ENCODE data around the gene SYP.

The SYP gene

DNA sequence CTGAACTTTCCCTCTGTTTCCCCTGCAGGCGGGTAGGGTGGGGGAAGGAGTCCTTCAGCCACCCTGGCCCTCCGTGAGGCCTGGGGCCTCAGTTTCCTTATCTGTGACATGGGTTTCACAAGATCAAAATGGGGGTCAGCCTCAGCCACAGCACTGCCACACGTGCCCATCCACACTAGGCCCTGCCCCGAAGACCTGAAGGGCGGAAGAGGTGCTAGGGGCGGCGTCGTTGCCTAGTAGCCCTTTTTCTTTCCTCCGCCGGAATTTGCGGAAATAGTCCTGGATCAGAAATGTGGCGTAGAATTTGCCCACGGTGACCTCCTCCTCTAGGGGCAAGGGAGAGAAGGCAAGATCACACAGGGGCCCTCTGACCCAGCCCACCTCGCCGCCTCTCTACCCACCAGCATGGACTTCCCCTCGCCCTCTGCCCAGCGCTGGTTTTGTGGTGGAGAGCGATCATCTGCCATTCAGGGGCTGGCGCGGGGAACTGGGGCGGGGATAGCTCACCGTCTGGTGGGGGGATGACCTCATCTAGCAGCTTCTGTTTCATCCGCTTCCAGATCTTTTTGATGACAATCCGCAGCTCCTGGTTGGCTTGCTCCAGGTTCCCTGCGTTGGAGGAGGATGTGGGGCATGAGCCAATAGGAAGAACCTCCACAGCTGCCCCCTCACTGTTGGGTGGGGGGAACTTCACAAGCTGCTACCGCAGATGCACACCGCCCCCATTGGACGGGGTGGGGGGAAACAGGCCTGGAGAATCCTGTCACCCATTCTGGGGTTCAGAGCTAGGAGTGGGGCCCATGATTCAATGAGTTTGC lies 9.7 kb upstream of the SYP start:
- Mint-ChIP-seq H3K4me3 (no peak overlapping the region), H3K27ac (no peak overlapping the region), H3K27me3 (peaks cover 21% of the 10 kb centered on the region), H3K9me3 (no peaks in the 10 kb centered on the region), H3K4me1 (ENCODE audit: low read depth) (no peaks in the 10 kb centered on the region), H3K36me3 (ENCODE audit: low read depth) (no peaks in the 10 kb centered on the region)
- DNase-seq = no peak

DNA sequence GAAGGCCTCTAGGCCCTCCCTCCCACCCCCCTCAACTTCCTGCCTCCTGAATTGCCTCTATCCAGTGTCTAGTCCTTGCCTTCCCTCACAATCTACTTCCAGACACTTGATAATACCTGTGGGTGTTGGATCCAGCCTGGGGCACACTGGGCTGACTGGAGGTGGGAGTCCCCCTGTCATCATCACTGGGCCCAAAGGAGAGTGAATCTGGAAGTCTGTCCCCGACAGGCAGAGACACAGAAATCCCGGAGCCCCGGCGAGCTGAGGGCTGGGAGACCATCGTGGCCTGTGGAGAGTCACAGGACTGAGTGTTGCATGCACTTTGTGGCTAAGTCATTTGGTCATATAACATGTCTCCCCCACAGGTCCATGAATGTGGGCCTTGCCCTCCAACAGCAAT lies 8.4 kb upstream of the SYP start:
- no peak overlapping the region for H3K27ac Mint-ChIP-seq
- H3K4me1 Mint-ChIP-seq (ENCODE audit: low read depth) = no peaks in the 10 kb centered on the region
- no peak overlapping the region for H3K4me3 Mint-ChIP-seq
- no peaks in the 10 kb centered on the region for H3K9me3 Mint-ChIP-seq
- H3K36me3 Mint-ChIP-seq (ENCODE audit: low read depth) = no peaks in the 10 kb centered on the region
- no peak for DNase-seq
- peaks cover 24% of the 10 kb centered on the region for H3K27me3 Mint-ChIP-seq

DNA sequence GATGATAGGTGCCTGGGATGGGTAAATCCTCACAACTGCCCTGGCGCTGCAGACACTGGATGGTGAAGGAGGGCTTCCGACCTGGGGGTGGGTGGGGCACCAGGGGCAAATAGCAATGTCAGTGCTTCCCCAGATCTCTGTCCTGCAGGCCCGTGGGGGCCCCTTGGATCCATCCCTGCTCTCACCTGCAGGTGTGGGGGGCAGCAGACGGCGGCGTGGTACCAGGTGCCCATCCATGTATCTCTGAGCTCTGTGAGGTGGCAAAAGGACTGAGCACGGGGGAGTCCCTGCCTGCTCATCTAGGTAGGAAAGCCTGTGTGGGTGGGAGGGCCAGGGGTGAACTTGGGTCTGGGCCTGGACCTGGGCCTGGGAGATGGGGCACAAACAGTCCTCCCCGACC lies 6.5 kb upstream of the SYP start:
- Mint-ChIP-seq H3K9me3 (no peaks in the 10 kb centered on the region), H3K4me1 (ENCODE audit: low read depth) (no peaks in the 10 kb centered on the region), H3K4me3 (no peak overlapping the region), H3K27ac (no peak overlapping the region), H3K36me3 (ENCODE audit: low read depth) (no peaks in the 10 kb centered on the region), H3K27me3 (peaks cover 25% of the 10 kb centered on the region)
- no peak for DNase-seq

DNA sequence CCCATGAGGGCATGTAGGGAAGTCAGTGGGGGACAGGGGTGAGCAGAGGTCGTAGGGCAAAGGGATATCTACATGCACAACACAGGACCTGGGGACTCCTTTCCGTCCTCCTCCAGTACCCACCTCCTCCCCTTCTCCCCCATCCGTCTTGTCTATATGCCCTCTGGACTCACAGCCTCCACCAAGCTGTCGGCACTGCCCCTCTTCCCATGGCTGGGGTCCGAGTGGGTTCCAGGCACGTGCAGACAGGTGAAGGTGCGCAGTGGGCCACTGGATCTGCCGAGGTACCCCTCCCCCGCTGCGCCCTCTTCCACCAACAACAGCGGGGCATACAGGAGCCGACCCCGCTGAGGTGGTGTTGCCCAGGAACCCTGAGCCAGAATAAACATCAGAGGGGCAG lies 5.5 kb upstream of the SYP start:
- no peaks in the 10 kb centered on the region for H3K36me3 Mint-ChIP-seq (ENCODE audit: low read depth)
- no peaks in the 10 kb centered on the region for H3K9me3 Mint-ChIP-seq
- H3K27me3 Mint-ChIP-seq = peaks cover 17% of the 10 kb centered on the region
- no peak overlapping the region for H3K27ac Mint-ChIP-seq
- no peak overlapping the region for H3K4me3 Mint-ChIP-seq
- peaks cover 4% of the 10 kb centered on the region for H3K4me1 Mint-ChIP-seq (ENCODE audit: low read depth)
- no peak for DNase-seq

DNA sequence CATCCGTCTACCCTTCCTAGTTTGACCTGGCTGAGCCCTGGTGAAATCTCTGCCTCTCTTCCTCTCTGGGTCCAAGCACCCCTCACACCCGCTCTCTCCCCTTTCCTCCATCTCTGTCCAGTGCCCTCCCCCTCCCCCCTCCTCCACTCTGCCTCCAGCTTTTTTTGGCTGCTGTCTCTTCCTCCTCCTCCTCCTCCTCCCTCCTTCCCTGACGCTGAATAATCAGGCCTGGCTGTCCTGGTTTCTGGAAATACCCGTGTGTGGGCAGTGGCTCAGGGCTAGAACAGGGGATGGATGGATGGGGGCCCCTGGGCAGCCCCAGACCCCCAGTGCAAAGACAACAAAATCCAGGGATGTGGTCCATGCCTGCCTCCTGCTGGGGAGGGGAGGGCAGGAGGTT lies 4.7 kb upstream of the SYP start:
- peaks cover 6% of the 10 kb centered on the region for H3K4me1 Mint-ChIP-seq (ENCODE audit: low read depth)
- H3K4me3 Mint-ChIP-seq = no peak overlapping the region
- H3K36me3 Mint-ChIP-seq (ENCODE audit: low read depth) = no peaks in the 10 kb centered on the region
- peaks cover 15% of the 10 kb centered on the region for H3K27me3 Mint-ChIP-seq
- H3K9me3 Mint-ChIP-seq = no peaks in the 10 kb centered on the region
- no peak overlapping the region for H3K27ac Mint-ChIP-seq
- DNase-seq = no peak

DNA sequence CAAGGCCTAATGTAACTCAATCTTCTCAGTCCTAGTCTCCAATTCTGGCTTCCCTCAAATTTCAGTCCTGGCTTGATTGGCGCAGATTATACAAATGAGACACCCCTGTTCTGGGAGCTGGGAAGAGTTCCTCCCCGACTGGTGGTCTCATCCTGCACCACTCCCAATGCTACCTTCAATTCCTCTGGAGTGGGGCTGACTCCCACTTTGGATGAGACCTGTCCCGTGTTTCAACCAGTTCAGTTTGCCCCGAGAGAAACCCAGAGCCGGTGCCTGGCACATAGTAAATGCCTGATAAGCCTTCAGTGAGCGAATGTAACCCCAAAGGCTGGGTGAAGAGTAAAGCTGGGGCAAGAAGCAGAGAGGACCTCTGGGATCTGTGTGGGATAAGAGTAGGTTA lies 4.0 kb upstream of the SYP start:
- no peaks in the 10 kb centered on the region for H3K36me3 Mint-ChIP-seq (ENCODE audit: low read depth)
- H3K27me3 Mint-ChIP-seq = peaks cover 10% of the 10 kb centered on the region
- no peak overlapping the region for H3K4me3 Mint-ChIP-seq
- H3K27ac Mint-ChIP-seq = no peak overlapping the region
- DNase-seq = no peak
- peaks cover 8% of the 10 kb centered on the region for H3K4me1 Mint-ChIP-seq (ENCODE audit: low read depth)
- H3K9me3 Mint-ChIP-seq = no peaks in the 10 kb centered on the region

DNA sequence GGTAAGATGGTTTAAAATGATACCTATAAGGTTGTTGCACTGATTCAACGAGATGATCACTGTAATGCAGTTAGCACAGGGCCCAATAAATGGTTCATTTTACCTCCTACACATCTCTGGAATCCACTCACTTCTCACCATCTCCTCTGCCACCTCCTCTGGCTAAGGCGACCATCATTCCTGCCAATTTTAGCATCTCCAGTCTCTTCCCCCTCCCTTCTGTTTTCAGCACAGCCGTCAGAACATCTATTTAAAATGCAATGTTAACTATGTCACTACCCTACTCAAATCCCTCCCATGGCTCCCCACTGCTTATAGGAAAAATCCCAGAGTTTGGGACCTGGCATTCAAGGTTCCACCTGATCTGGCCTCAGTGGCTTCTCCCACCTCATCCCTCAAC lies 3.5 kb upstream of the SYP start:
- H3K27ac Mint-ChIP-seq = no peak overlapping the region
- H3K9me3 Mint-ChIP-seq = no peaks in the 10 kb centered on the region
- no peak for DNase-seq
- H3K27me3 Mint-ChIP-seq = peaks cover 13% of the 10 kb centered on the region
- H3K4me1 Mint-ChIP-seq (ENCODE audit: low read depth) = peaks cover 12% of the 10 kb centered on the region
- no peak overlapping the region for H3K4me3 Mint-ChIP-seq
- H3K36me3 Mint-ChIP-seq (ENCODE audit: low read depth) = no peaks in the 10 kb centered on the region

DNA sequence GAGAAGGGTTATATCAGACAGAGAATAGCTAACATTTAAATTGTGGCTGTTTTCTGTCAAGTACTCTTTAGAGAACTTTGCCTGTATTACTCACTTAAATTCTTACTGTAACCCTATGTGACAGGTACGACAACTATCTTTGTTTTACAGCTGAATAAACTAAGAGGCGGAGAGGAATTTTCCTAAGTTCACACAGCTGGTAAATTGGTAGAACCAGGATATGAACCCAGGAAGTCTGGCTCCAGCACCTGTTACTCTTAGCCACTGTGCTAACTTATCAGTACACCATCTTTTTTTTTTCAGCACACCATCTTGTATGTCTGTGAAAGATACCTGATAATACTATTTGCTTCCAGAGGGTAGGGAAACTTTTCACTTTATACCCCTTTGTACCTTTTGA lies 2.0 kb upstream of the SYP start:
- DNase-seq = no peak
- Mint-ChIP-seq H3K27me3 (peaks cover 22% of the 10 kb centered on the region), H3K27ac (no peak overlapping the region), H3K36me3 (ENCODE audit: low read depth) (no peaks in the 10 kb centered on the region), H3K9me3 (no peaks in the 10 kb centered on the region), H3K4me1 (ENCODE audit: low read depth) (peaks cover 18% of the 10 kb centered on the region), H3K4me3 (no peak overlapping the region)

DNA sequence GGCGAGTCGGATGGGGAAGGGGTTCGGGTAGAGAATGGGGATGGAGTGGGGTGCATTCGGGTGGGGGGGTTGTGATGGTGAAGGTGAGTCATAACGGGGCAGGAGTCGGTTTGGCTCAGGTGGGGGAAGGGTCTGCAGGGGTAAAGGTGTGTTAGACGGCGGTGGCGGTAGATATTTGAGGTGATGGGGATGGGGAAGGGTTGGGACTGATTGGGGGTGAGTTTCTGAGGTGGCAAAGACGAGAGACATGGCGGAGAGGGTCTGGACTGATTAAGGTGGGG lies 738 bp downstream of the SYP start:
- peak overlapping the region; percentile 51 for H3K4me3 Mint-ChIP-seq
- no peaks in the 10 kb centered on the region for H3K9me3 Mint-ChIP-seq
- DNase-seq = no peak
- no peaks in the 10 kb centered on the region for H3K36me3 Mint-ChIP-seq (ENCODE audit: low read depth)
- H3K27ac Mint-ChIP-seq = no peak overlapping the region
- peaks cover 20% of the 10 kb centered on the region for H3K27me3 Mint-ChIP-seq
- peaks cover 18% of the 10 kb centered on the region for H3K4me1 Mint-ChIP-seq (ENCODE audit: low read depth)

DNA sequence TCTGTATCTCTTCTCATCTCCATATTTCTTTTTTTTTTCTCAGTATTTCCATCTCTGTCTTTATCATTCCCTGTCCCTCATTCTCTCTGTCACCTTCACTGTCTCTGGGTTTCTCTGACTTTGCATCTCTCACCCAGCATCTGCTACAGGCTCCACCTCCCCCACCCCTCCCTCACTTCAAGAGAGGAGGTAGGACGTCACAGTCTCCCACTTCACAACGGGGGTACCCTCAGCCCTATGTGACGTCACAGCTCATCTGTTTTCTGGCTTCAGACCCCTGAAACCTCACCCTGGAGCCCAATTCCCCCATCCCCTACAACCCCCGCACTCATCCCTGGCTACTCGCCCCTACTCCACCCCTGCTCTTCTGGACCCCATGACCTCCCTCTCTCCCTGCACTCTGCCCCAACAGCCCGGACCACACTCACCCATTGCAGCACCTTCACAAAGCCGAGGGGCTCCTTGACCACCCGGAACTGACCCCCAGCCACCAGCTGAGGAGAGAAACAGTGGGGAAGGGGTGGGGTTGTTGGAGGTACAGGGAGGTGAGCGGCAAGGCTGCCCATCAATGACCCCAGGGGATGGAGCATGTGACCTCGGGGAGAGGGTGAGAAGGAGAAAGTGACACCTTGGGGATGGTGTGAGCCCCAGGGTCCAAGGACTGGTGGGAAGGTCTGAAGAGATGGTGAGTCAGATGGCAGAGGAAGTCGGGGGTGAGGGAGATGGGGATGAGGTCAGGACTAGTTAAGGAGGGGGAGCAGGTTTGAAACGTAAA lies 1.3 kb downstream of the SYP start:
- Mint-ChIP-seq H3K4me1 (ENCODE audit: low read depth) (peaks cover 23% of the 10 kb centered on the region), H3K9me3 (no peaks in the 10 kb centered on the region), H3K27ac (no peak overlapping the region), H3K4me3 (peak overlapping the region; percentile 51), H3K27me3 (peaks cover 20% of the 10 kb centered on the region), H3K36me3 (ENCODE audit: low read depth) (no peaks in the 10 kb centered on the region)
- no peak for DNase-seq

DNA sequence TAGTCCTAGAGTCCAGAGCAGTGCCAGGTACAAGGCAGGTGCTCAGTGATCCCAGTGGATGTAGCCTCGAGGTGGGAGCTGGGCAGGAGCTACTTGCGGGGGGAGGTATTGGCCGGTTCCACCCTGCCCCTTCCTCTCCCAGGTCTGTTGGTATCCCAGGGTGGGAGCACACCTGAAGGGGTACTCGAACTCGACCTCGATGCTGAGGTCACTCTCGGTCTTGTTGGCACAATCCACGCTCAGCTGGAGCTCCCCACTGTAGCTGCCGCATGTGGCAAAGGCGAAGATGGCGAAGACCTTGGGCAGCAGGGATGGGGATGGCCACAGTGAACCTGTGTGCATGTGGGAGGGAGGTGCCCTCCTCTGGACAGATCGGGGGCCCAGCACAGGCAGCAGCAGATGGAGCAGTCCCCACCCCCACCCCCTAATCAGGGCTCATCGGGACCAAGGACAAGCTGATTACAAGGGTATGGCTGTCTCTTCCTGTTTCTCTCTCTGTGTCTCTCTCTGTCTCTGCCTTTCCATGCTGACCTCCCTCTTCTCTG lies 2.4 kb downstream of the SYP start:
- Mint-ChIP-seq H3K36me3 (ENCODE audit: low read depth) (no peaks in the 10 kb centered on the region), H3K27ac (no peak overlapping the region), H3K4me1 (ENCODE audit: low read depth) (peaks cover 34% of the 10 kb centered on the region), H3K27me3 (peaks cover 16% of the 10 kb centered on the region), H3K9me3 (no peaks in the 10 kb centered on the region), H3K4me3 (no peak overlapping the region)
- DNase-seq = no peak

DNA sequence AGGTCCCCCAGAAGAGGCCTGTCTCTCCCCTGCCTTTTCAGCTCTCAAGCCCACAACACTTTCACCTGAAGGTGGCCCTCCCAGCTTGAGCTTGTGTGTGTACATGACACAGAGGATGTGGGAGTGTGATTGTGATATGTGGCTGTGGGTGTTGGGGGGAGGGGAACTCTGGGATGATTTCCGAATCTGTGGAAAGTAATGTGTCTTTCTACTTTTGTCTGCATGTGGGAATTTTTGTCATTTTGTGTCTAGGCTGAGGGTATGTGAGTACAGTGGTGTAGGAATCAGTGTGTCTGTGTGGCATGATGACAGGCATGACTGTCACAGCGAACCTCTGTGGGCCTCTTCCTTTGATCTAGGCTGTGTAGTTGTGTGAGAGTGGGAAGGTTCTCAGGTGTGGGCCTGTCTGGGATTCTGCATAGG lies 6.4 kb downstream of the SYP start:
- peak overlapping the region; percentile 73 for H3K27ac Mint-ChIP-seq
- H3K36me3 Mint-ChIP-seq (ENCODE audit: low read depth) = peaks cover 2% of the 10 kb centered on the region
- H3K4me1 Mint-ChIP-seq (ENCODE audit: low read depth) = peaks cover 33% of the 10 kb centered on the region
- peaks cover 17% of the 10 kb centered on the region for H3K27me3 Mint-ChIP-seq
- DNase-seq = no peak
- no peaks in the 10 kb centered on the region for H3K9me3 Mint-ChIP-seq
- no peak overlapping the region for H3K4me3 Mint-ChIP-seq

DNA sequence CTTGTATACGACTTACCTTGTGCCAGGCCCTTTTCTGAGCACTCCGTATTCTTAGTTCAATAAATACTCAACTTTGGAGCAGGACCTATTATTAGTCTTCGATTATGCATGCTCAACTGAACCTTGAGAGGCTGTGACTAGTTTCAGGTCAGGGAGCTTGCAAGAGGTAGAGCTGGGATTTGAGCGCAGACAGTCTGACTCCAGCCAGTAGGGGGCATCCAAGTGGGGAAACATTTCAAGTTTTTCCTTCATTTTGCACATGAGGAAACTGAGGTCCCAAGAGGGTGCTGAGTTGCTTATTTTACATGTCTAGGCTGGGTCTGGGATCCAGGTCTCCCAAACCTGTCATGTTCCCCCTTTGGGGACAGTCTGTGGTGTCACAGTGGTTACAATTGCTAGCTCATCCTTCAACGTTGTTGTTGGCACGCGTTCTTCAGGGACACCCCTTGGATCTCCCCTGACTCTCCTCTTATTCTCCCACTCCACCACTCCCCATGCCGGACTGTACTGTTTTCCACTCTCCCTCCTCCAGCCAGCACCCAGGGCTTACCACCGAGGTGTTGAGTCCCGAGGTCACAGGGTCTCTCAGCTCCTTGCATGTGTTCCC lies 7.2 kb downstream of the SYP start:
- Mint-ChIP-seq H3K27me3 (peaks cover 10% of the 10 kb centered on the region), H3K9me3 (no peaks in the 10 kb centered on the region), H3K4me1 (ENCODE audit: low read depth) (peaks cover 27% of the 10 kb centered on the region), H3K27ac (peak overlapping the region; percentile 73), H3K4me3 (peak overlapping the region; percentile 49), H3K36me3 (ENCODE audit: low read depth) (peaks cover 2% of the 10 kb centered on the region)
- DNase-seq = no peak

DNA sequence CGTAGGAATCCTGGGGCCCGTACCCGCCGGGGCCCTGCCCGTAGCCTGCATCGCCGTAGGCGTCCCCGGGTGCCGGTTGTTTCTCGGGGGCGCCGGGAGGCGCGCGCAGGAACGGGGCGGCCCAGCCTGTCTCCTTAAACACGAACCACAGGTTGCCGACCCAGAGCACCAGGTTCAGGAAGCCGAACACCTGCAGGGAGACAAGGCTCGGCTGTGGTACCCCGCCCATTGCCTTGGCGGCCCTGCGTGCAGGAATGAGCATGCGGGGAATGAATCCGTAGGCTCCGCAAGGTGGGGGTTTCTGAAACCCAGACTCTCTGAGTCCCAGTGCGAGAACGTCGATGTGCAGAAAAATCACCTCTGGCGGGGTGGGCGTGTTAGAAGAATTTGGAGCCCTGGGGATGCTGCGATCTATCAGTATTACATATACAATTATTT lies 8.4 kb downstream of the SYP start:
- no peak for DNase-seq
- Mint-ChIP-seq H3K36me3 (ENCODE audit: low read depth) (peaks cover 2% of the 10 kb centered on the region), H3K4me1 (ENCODE audit: low read depth) (peaks cover 28% of the 10 kb centered on the region), H3K27ac (peak overlapping the region; percentile 94), H3K9me3 (no peaks in the 10 kb centered on the region), H3K4me3 (peak overlapping the region; percentile 86), H3K27me3 (peaks cover 4% of the 10 kb centered on the region)
